C4-2B (cell line): ENCODE results near the gene SCUBE1.

Source experiments
- CTCF ChIP-seq: fragments of 450-650 bp; conservative IDR thresholded peaks from 2 replicates; pipeline ENCODE4 v1.5.1; 2017; ENCODE audit warnings: mild to moderate bottlenecking
- ZFX ChIP-seq: fragments of 450-650 bp; IDR thresholded peaks from 2 replicates; pipeline ENCODE4 v1.6.1; 2017

GRCh38 chr22:43231724-43232034 is 111.5 kb downstream of the SCUBE1 start:
- TF ChIP-seq CTCF (no peak), ZFX (no peak)
